ENCODE data around the gene ARHGAP29.

ARHGAP29 gene

GRCh38 chr1:94228640-94229375 lies 8.6 kb downstream of the ARHGAP29 start:
- no peak overlapping the region for H3K4me3 ChIP-seq (ENCODE audit: control insufficient read depth, low read depth, low read length)
- no peak for TF ChIP-seq CTCF (IDR thresholded peaks at IDR 0.05; ENCODE audit: control insufficient read depth, insufficient read depth, low read depth, low read length, missing control alignments)

GRCh38 chr1:94227624-94228023 lies 9.8 kb downstream of the ARHGAP29 start:
- no peak overlapping the region for H3K4me3 ChIP-seq (ENCODE audit: control insufficient read depth, low read depth, low read length)
- TF ChIP-seq CTCF (IDR thresholded peaks at IDR 0.05; ENCODE audit: control insufficient read depth, insufficient read depth, low read depth, low read length, missing control alignments) = no peak
- DNase-seq (ENCODE audit: low read depth) = no peak

More at GRCh38 chr1:94228640-94229375, 8.6 kb downstream of the ARHGAP29 start:
- no peak for DNase-seq (ENCODE audit: low read depth)

GRCh38 chr1:94225845-94226244 lies 11.5 kb downstream of the ARHGAP29 start:
- no peak for DNase-seq (ENCODE audit: low read depth)
- no peak for TF ChIP-seq CTCF (IDR thresholded peaks at IDR 0.05; ENCODE audit: control insufficient read depth, insufficient read depth, low read depth, low read length, missing control alignments)
- no peak overlapping the region for H3K4me3 ChIP-seq (ENCODE audit: control insufficient read depth, low read depth, low read length)

- TF ChIP-seq CTCF (IDR thresholded peaks at IDR 0.05; ENCODE audit: control insufficient read depth, insufficient read depth, low read depth, low read length, missing control alignments) = no peak
- DNase-seq (ENCODE audit: low read depth) = no peak
- no peak overlapping the region for H3K4me3 ChIP-seq (ENCODE audit: control insufficient read depth, low read depth, low read length)
These were observed 19.1 kb downstream of the ARHGAP29 start for GRCh38 chr1:94218332-94218731.

GRCh38 chr1:94215955-94216354 lies 21.4 kb downstream of the ARHGAP29 start:
- no peak for DNase-seq (ENCODE audit: low read depth)
- H3K4me3 ChIP-seq (ENCODE audit: control insufficient read depth, low read depth, low read length) = no peak overlapping the region
- TF ChIP-seq CTCF (IDR thresholded peaks at IDR 0.05; ENCODE audit: control insufficient read depth, insufficient read depth, low read depth, low read length, missing control alignments) = no peak

GRCh38 chr1:94209982-94210381 lies 27.4 kb downstream of the ARHGAP29 start:
- TF ChIP-seq CTCF (IDR thresholded peaks at IDR 0.05; ENCODE audit: control insufficient read depth, insufficient read depth, low read depth, low read length, missing control alignments) = no peak
- no peak for DNase-seq (ENCODE audit: low read depth)
- no peak overlapping the region for H3K4me3 ChIP-seq (ENCODE audit: control insufficient read depth, low read depth, low read length)

Measured in AG09309 (cell line).